NOMO-1 (cell line): ENCODE data around the gene ULK4.
"Not testable (repeated sequence)": the region's sequence is repeated elsewhere in the genome, so short reads cannot be mapped to it uniquely, and the experiment has no call there.

Source experiments
- DNase-seq, 2 experiments: peaks; one replicate each; lab custom pipeline; 2025; ENCODE audit not compliant: unreplicated experiment in 2 of 2; lab: John Stamatoyannopoulos, UW

Gene ULK4

GRCh38 chr3:41961751-41962679 lies at the start of gene ULK4:
TSS of gene ULK4 (minus strand) at chr3:41962103. CDS start at chr3:41954759, 7,344 bp downstream.
- peak; percentile 100 for DNase-seq

- DNase-seq: no peak
Measured at GRCh38 chr3:42010530-42010929, 48.6 kb upstream of the ULK4 start.

DNA sequence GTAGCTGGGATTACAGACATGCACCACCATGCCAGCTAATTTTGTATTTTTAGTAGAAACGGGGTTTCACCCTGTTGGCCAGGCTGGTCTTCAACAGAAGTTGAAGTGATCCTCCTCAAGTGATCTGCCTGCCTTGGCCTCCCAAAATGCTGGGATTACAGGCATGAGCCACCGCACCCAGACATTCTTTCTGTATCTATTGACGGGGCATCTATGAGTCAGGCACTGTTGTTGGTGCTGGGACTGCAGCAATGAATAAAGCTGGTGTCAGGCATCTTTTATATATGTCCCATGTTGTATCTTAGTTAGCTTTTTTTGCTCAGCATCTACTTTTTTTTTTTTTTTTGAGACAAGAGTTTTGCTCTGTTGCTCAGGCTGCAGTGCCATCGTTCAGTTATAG lies 47.6 kb upstream of the ULK4 start:
- DNase-seq: no peak

DNA sequence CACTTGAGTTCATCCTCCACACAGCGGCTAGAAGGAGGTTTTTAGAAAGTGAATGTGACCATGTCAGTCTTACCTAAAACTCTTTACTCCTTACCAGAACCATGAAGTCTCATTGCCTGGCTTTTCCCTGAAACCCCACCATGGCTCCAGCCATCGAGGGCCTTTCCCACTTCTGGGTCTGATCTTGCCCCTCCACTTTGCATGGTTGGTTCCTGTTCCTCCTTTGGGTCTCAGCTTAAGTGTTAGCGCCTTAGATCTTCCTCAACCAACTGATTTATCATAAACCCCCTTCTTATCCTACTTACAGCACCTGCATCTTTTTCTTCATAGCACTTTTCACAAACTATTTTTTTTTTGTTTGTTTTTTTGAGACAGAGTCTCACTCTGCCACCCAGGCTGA lies 45.9 kb upstream of the ULK4 start:
- DNase-seq: no peak

- DNase-seq: no peak
Measured at GRCh38 chr3:42005401-42005800, 43.5 kb upstream of the ULK4 start.

- DNase-seq: no peak
Measured at GRCh38 chr3:42002790-42003189, 40.9 kb upstream of the ULK4 start.

GRCh38 chr3:42001777-42002176 lies 39.9 kb upstream of the ULK4 start:
- no peak for DNase-seq

DNA sequence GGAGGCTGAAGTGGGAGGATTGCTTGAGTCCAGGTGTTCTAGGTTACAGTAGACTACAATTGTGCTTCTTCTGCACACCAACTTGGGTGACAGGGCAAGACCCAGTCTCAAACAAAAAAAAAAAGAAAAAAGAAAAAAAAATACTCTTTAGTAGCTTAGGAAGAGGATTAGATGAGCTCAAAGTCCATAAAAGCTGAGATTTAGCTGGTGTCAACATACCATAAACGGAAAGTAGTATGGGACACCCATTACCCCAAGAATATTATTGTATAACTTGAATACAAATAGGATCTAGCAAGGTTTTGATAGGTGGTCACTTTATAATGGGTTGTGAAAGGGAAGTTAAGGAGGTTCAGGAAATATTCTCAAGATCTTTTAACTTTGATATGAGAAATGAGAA lies 38.0 kb upstream of the ULK4 start:
- DNase-seq: no peak

- no peak for DNase-seq
Measured at GRCh38 chr3:41997702-41998550, 36.0 kb upstream of the ULK4 start.

- DNase-seq: no peak
Measured at GRCh38 chr3:41991437-41991836, 29.5 kb upstream of the ULK4 start.

GRCh38 chr3:41989518-41989917 lies 27.6 kb upstream of the ULK4 start:
- no peak for DNase-seq

DNA sequence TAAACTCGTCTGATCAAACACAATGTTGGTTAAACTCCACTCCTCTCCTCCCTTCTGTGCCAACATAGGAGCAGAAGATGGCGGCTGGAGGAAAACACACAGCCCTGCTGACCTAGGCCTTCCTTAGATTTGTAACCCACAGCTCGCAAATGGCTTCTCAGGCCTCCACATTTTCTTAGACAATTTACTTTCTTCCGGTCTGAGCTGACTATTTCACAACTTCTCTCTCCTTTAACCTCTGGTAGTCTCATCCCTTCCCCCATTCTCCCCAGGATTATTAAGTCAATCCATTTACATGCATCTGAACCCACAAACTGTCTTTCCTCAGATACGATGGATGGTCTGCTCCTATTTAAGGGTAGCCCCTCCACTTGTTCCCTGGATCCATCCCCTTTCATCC lies 25.7 kb upstream of the ULK4 start:
- DNase-seq: peak; percentile 81

DNA sequence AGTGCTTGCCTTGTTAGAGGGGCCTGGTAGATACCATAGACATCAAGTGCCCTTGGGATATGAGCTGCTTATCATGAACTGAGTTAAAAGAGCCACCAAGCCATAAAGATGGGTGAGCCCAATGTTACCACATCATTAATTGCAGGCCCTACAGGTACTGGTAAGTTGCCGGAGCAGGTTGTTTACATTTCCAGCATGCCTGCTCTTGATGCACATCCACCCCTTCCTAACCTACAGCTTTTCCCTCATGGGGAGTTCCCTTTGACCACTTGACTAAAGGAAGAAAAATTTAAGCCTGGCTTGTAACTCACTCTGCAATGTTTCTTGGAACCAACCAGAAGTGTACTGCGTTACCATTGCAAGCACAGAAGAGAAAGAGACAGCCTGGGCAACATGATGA lies 24.7 kb upstream of the ULK4 start:
- DNase-seq: no peak

DNA sequence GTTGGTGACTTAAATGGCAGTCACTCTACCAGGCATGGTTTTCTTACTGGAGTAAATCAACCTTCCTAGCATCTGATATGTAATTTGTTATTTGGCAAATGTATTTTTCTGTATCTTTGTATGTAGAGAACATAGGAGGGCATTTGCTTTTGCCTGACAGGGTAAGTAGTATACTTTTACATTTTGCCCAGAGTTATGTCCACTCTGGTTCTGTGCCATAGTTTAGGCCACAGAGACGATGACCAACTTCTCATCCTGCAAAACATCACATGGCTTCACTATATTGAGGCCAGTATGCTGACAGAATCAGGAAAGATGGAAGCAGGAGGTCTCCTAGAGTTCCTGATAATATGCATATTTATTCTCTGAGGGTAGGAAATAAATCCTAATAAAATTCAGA lies 23.1 kb upstream of the ULK4 start:
- no peak for DNase-seq

- not testable (repeated sequence) for DNase-seq
Measured at GRCh38 chr3:41983091-41983490, 21.2 kb upstream of the ULK4 start.

- DNase-seq: not testable (repeated sequence)
Measured at GRCh38 chr3:41977401-41977800, 15.5 kb upstream of the ULK4 start.

DNA sequence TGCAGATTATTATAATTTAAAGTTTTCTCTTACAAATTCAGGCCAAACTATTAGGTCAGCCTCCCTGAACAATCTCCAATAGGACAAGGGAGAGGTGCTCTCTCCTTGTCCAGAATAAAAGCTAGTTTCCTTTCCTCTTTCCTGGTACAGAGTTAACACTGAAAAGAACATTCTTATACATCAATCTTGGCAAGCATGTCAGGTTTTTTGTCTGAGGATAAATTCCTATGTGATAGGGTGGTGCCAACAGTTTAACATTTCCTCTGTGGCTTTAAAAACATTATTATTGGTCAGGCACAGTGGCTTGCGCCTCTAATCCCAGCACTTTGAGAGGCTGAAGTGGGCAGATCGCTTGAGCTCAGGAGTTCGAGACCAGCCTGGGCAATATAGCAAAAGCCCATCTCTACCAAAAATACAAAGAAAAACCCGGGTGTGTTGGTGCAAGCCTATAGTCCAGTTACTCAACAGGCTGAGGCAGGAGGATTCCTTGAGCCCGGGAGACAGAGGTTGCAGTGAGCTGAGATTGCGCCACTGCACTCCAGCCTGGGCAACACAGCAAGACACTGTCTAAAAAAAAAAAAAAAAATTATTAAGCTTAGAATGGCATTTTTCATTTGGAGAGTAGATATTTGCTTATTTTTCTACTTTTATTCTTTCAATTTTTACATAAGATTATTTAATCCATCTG lies 13.7 kb upstream of the ULK4 start:
- DNase-seq: no peak

DNA sequence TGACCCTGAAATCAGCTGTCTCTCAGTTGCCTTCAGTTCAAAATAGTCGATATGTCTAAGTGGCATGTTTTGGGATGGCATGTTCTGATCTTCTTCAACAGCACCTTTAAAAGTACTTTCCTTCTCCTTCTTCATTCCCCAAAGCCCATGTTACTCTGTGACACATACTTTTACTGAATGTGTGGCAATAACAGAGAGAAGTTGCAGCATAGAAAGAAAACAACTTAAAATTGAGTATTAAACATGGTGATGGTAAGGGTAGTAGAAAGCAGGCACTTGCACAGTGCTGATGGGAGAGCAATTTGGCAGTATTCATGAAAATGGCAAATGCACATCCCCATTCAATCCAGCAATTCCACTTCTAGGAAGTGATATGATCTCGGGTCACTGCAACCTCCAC lies 12.3 kb upstream of the ULK4 start:
- DNase-seq: peak in 1 of 2 experiments; percentile 15

GRCh38 chr3:41972802-41973201 lies 10.9 kb upstream of the ULK4 start:
- DNase-seq: no peak

DNA sequence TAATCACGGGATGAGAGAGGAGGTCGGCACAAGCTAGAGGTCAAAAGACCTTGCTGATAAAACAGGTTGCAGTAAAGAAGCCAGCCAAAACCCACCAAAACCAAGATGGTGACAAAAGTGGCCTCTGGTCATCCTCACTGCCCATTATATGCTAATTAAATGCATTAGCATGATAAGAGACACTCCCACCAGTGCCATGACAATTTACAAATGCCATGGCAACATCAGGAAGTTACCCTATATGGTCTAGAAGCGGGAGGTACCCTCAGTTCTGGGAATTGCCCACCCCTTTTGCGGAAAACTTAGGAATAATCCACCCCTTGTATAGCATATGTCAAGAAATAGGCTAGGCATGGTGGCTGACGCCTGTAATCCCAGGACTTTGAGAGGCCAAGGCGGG lies 4.3 kb upstream of the ULK4 start:
- no peak for DNase-seq

GRCh38 chr3:41963823-41964222 lies 1.9 kb upstream of the ULK4 start:
- no peak for DNase-seq
